ENCODE measurements around the gene ACD. TPM values are rescaled to one million over a fixed set of nuclear protein-coding genes. Genes with fewer than 3 reads are reported as not detected.

ACD gene
- total and polyA plus RNA-seq, 2 of the 8 experiments (the other 6 are each of a cell fraction or from before 2014, with no cell fraction given), result 34.8 to 58.0 TPM

DNA sequence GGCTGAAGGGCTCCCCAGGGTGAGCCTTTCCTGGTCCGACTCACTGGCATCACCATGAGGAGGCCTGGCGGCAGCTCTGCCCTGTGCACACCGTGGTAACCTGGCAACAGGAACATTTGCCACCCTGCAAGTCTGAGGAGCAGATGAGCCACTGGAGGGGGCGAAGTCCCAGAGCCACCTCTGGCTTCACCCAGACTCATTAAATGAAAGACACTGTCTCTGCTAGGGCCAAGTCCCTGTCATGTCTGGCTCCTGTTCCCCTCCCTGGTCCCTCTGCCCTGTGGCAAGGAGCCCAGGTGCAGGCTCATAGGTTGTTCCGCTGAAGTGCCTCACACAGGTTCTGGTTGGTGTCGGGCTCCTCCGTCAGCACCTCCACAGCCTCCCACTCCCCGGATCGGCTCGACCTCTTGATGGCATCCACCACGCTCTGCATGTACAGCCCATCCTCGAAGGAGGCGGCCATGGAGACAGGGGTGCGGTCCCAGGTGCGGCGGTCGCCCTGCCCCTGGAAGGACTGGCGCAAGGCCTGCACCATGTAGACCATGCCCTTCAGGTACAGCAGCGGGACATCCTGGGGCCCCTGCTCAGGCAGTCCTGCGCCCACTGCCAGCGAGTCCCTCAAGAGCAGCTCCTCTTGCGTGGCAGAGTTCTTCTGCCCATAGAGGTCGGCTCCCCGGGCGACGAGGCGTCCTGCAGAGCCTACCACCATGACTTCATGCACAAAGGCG lies 15.0 kb upstream of the ACD start (continued):
- TF ChIP-seq BRCA1 (IDR thresholded peaks at IDR 0.05; ENCODE audit: low read depth, low read length) (no peak), CREB1 (IDR thresholded peaks at IDR 0.05) (no peak)
